Measurements from ENCODE around the gene ASTN2.

Gene ASTN2

DNA sequence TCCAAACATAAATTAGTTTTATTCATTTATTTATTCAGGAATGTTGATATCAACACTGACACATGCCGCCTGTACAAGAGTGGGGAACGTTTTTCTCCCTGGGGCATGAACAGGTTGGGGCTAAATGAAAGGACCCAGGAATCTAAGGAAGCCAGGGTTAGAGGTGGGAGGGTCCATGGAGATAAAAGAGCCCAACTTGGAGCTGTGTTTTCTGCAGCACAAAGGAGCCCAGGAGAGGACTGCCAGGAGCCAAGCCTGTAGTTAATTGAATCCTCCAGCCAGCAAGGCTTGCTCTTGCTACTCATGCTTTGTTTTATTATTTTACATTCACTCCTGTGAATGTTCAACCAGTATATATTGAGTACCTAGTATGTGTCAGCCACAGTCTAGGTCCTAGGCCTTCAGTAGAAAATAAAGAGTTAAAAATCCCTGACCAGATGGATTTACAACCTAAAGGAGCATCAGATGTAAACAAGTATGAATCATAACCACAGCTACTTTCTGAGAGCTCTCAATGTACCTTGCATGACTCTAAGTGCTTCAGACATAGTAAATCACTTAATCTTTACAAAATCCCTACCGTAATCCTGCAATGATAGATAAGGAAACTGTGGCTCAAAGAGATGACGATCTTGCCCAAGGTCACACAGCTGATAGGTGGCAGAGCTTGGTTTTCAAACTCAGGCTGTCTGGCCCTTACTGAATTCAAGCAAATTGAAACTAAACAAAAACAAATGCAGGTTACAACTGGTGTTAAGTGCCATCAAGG lies 69.8 kb downstream of the ASTN2 start:
- TF ChIP-seq, protein P1, sequence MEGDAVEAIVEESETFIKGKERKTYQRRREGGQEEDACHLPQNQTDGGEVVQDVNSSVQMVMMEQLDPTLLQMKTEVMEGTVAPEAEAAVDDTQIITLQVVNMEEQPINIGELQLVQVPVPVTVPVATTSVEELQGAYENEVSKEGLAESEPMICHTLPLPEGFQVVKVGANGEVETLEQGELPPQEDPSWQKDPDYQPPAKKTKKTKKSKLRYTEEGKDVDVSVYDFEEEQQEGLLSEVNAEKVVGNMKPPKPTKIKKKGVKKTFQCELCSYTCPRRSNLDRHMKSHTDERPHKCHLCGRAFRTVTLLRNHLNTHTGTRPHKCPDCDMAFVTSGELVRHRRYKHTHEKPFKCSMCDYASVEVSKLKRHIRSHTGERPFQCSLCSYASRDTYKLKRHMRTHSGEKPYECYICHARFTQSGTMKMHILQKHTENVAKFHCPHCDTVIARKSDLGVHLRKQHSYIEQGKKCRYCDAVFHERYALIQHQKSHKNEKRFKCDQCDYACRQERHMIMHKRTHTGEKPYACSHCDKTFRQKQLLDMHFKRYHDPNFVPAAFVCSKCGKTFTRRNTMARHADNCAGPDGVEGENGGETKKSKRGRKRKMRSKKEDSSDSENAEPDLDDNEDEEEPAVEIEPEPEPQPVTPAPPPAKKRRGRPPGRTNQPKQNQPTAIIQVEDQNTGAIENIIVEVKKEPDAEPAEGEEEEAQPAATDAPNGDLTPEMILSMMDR (IDR thresholded peaks at IDR 0.05), result no peak

DNA sequence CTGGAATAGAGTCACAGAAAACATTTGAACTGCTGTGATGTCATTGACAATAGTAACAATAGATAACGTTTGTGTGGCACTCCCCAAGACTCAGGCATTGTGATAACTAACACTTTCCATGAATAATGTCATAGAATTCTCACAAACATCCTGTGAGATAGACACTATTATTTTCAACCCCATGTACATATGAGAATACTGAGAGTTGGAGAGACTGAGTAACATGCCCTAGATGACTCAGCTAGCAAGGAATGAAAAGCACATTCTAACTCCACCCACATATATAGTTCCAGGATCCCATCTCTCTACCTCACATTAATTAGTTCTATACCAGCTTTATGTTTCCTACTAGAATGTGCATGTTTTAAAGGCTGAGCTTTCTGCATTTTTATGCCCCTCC lies 71.4 kb downstream of the ASTN2 start:
- no peak for DNase-seq (ENCODE audit: low spot score)
- H3K4me3 ChIP-seq, result no peak overlapping the region
- TF ChIP-seq, protein P1 (IDR thresholded peaks at IDR 0.05), result no peak
- H3K27ac ChIP-seq, result no peak overlapping the region

More for the DNA sequence above, 69.8 kb downstream of the ASTN2 start:
- H3K27ac ChIP-seq, result no peak overlapping the region
- no peak for DNase-seq (ENCODE audit: low spot score)
- H3K4me3 ChIP-seq, result no peak overlapping the region

DNA sequence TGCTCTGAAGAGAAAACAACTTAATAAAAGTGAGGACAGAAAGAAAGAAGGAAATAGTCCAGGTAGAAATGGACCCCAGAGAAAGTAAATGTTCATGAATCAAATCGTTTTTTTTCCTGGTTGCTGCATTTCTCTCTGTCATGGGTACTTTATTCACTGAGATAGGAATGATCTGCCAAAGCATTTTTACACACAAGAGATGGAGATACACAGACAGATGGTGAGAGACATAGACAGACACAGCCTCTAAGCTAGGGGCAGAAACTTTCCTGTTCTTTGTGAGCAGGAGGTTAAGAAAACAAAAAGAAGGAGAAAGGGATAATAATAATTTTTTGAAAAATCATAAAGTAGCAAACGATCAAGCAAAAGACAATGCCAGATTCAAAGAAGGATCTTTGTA lies 73.7 kb downstream of the ASTN2 start:
- H3K4me3 ChIP-seq, result no peak overlapping the region
- no peak overlapping the region for H3K27ac ChIP-seq
- no peak for DNase-seq (ENCODE audit: low spot score)
- TF ChIP-seq, protein P1 (IDR thresholded peaks at IDR 0.05), result no peak

DNA sequence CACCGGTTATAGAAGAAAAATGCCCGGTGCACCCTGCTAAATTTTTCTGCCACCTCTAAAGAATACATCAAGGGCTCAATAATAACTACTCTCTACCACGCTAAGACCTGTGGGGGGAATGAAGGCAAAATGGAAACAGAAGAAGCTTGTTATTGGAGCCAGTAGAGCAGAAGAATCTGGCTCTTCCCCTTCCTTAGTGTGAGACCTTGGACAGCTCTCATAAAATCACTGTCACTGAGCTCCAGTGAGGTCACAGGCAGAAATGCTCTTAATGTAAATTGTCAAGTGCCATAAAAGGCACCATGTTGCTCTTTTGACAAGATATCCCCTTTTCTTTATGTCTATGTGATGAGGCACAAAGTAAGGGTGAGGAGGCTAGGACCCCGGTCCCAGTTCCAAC lies 74.4 kb downstream of the ASTN2 start:
- no peak overlapping the region for H3K4me3 ChIP-seq

DNA sequence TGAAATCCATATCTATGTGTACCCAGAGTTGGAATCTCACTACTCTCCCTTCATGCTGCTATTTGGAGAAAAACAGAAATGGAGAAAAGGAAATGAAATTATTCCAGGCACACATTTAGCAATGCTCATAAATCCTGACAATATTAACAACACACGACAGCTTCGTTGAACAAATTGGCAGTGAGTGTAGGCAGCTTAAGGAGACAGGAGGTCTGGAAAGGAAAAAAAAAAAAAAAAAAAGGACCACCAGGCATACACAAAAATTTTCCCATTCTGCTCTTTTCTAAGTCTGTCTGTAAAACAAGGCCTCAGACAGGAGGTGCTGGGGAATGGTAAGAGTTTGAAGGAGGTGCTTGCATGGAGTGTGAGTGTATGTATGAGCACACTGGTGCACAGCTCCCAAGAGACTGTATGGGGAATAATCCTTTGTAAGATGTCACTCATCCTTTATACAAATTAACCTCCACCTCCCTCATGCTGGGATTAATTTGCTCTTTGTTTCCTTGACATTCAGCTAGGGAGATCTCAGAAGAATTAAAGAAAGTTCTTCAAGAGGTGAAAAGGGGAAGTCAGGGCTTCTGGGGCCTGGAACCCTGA lies 78.9 kb downstream of the ASTN2 start:
- H3K27ac ChIP-seq, result no peak overlapping the region
- no peak overlapping the region for H3K4me3 ChIP-seq
- no peak for DNase-seq (ENCODE audit: low spot score)
- TF ChIP-seq, protein P1 (IDR thresholded peaks at IDR 0.05), result no peak

More for the DNA sequence above, 74.4 kb downstream of the ASTN2 start:
- DNase-seq (ENCODE audit: low spot score), result no peak
- H3K27ac ChIP-seq, result no peak overlapping the region
- TF ChIP-seq, protein P1 (IDR thresholded peaks at IDR 0.05), result no peak

DNA sequence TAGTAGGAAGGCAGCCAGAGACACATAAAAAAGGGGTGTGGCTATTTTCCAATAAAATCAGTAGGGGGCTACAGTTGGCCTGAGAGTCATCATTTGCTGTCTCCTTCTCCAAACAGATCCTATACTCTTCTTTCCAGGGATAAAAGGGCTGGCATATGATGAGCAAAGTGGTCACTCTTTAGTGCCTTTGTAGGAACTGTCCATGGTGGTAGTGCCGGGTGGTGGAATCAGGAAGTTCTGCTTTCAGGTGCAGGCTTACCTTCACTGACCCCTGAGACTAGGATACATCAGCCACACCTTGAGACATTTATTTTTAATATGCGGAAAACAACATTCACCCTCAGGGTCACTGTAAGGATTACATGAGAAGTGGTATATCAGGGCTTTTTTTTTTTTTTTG lies 80.8 kb downstream of the ASTN2 start:
- no peak overlapping the region for H3K4me3 ChIP-seq
- no peak overlapping the region for H3K27ac ChIP-seq
- DNase-seq (ENCODE audit: low spot score), result no peak
- TF ChIP-seq, protein P1 (IDR thresholded peaks at IDR 0.05), result no peak

DNA sequence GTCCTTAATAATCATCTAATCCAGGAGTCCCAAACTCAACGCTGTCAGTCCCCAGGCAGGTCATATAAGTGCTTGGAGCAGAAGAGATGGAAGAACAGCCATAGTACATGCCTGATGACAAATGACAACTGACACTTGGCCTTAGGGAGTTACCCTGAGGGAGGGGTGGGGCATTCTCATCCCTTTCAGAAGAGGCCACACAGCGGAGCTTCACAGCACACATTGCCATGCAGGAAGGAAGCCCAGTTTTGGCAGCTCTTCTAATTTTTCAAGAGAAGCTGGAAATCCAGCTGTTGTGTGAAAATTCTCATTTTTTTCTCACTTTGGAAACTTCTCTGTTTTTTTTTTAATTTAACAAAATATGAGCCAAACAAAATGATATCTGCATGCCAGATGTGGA lies 89.0 kb downstream of the ASTN2 start:
- Histone ChIP-seq H3K27ac (no peak overlapping the region), H3K4me3 (no peak overlapping the region)
- no peak for DNase-seq (ENCODE audit: low spot score)
- TF ChIP-seq, protein P1 (IDR thresholded peaks at IDR 0.05), result no peak
